K562 (cell line): ENCODE measurements around the gene PHACTR3. TPM values are rescaled to one million over a fixed set of nuclear protein-coding genes. Genes with fewer than 3 reads are reported as not detected.

ENCODE experiments used
- ATAC-seq: fragments of 200-7000 bp; cut with Tn5 transposase; 3 replicates; pipeline ENCODE4 v1.9.1; 2020; ENCODE audit warnings: moderate library complexity
- BruUV-seq: library from RNA; stranded (reverse); fragments of 400-500 nt; replicated peaks from 2 replicates; lab custom pipeline; 2021; lab: Mats Ljungman, UMichigan
- CTCF ChIA-PET: fragments of 300-600 bp; formaldehyde crosslinking; extraction: SDS; loops from one replicate; lab custom pipeline; 2021; ENCODE audit warnings: low intra/inter-chr PET ratio; lab: Yijun Ruan, JAX
- POLR2A ChIA-PET: fragments of 300-600, 350-650 bp; sonication (Branson Sonifier 250); formaldehyde crosslinking; extraction: SDS; loops from one replicate; lab custom pipeline; 2021; ENCODE audit warnings: antibody characterized with exemption, inconsistent platforms; lab: Yijun Ruan, JAX
- DNase-seq, 4 experiments: peaks; one replicate each; pipeline versions ENCODE4 v3.0.0 to v3.0.0-alpha.2; 2011 to 2018; ENCODE audit warnings: low spot score in 3 of 4, mixed read lengths in 3 of 4; ENCODE audit errors: extremely low read depth in 1 of 4
- FAIRE-seq: peaks from 2 replicates; lab custom pipeline; 2011; peaks lifted over from hg19 to GRCh38; lab: Jason Lieb, UNC
- H2AFZ ChIP-seq: 2 replicates; pipeline ENCODE4 v1.6.0; 2011; ENCODE audit warnings: low read depth, low read length, control low read depth, inconsistent platforms
- H3K27ac ChIP-seq: fragments of 200-600 bp; 3 replicates; pipeline ENCODE4 v1.8.0; 2011; ENCODE audit warnings: low read depth, mild to moderate bottlenecking, control low read depth, inconsistent platforms, low read length, moderate library complexity, mixed read lengths; ENCODE audit errors: extremely low read depth
- H3K27me3 ChIP-seq, 2 experiments: fragments of 300-600 bp in 1 of 2; 2 replicates in 1 of 2; 3 replicates in 1 of 2; pipeline versions ENCODE4 v1.6.0 to v1.8.0; 2011; ENCODE audit warnings: inconsistent platforms in 2 of 2, low read length in 2 of 2, mild to moderate bottlenecking in 1 of 2, mixed read lengths in 1 of 2, moderate library complexity in 1 of 2; ENCODE audit not compliant: control insufficient read depth in 2 of 2, insufficient read depth in 2 of 2
- H3K36me3 ChIP-seq: fragments of 300-600 bp; 3 replicates; pipeline ENCODE4 v1.8.0; 2011; ENCODE audit warnings: mild to moderate bottlenecking, low read length, inconsistent platforms; ENCODE audit not compliant: control insufficient read depth, insufficient read depth
- H3K4me1 ChIP-seq, 2 experiments: fragments of 200-600 bp in 1 of 2; replicated peaks in 1 of 2; 2 replicates in 1 of 2; 3 replicates in 1 of 2; pipeline versions ENCODE4 v1.5.1 to v1.8.0; 2011; ENCODE audit warnings: inconsistent platforms in 2 of 2, low read length in 2 of 2, mild to moderate bottlenecking in 1 of 2, mixed read lengths in 1 of 2, moderate library complexity in 1 of 2; ENCODE audit not compliant: control insufficient read depth in 2 of 2, insufficient read depth in 2 of 2
- H3K4me2 ChIP-seq: 2 replicates; pipeline ENCODE4 v1.6.1; 2011; ENCODE audit warnings: low read length, control low read depth, inconsistent platforms, mixed read lengths; ENCODE audit not compliant: insufficient read depth
- H3K4me3 ChIP-seq: fragments of 200-600 bp; sonication (generic), shearing (Covaris generic); 2 replicates; pipeline ENCODE4 v1.5.1; 2016; ENCODE audit warnings: control low read depth, inconsistent platforms
- H3K79me2 ChIP-seq: fragments of 200-600 bp; 3 replicates; pipeline ENCODE4 v1.8.0; 2011; ENCODE audit warnings: low read length, inconsistent platforms; ENCODE audit not compliant: control insufficient read depth, insufficient read depth
- H3K9ac ChIP-seq, 2 experiments: 2 replicates each; pipeline versions ENCODE4 v1.6.0 to v1.6.1; 2011; ENCODE audit warnings: low read depth in 2 of 2, low read length in 2 of 2, control low read depth in 1 of 2, inconsistent platforms in 1 of 2, mild to moderate bottlenecking in 1 of 2, mixed read lengths in 1 of 2; ENCODE audit not compliant: insufficient read depth in 1 of 2
- H3K9me1 ChIP-seq: one replicate; pipeline ENCODE4 v1.6.0; 2011; ENCODE audit warnings: inconsistent platforms, mild to moderate bottlenecking, low read length, moderate library complexity; ENCODE audit not compliant: control insufficient read depth, insufficient read depth
- H3K9me3 ChIP-seq: replicated peaks from 2 replicates; pipeline ENCODE4 v1.5.1; 2011; ENCODE audit warnings: low read depth, low read length, inconsistent platforms; ENCODE audit not compliant: control insufficient read depth, insufficient read depth
- H4K20me1 ChIP-seq: replicated peaks from 2 replicates; pipeline ENCODE4 v1.6.1; 2011; ENCODE audit warnings: low read length, inconsistent platforms, mixed read lengths; ENCODE audit not compliant: control insufficient read depth, insufficient read depth
- FOXM1 ChIP-seq, 2 experiments: fragments of 450-650 bp in 1 of 2; sonication (generic) in 1 of 2; formaldehyde crosslinking in 1 of 2; IDR thresholded peaks; 2 replicates each; pipeline versions ENCODE4 v1.6.1 to v1.9.0; 2017 to 2022; ENCODE audit warnings: low read depth in 2 of 2, mild to moderate bottlenecking in 2 of 2, missing genetic modification reagents in 1 of 2, moderate library complexity in 1 of 2
- MED1 ChIP-seq: sonication (generic); formaldehyde crosslinking; IDR thresholded peaks from 2 replicates; pipeline ENCODE4 v1.8.1; 2023; ENCODE audit warnings: missing genetic modification reagents, borderline replicate concordance
- POLR3G ChIP-seq: IDR thresholded peaks from 2 replicates; pipeline ENCODE4 v1.6.1; 2011; ENCODE audit not compliant: insufficient read length, insufficient replicate concordance; ENCODE audit errors: extremely low read depth
- PURB ChIP-seq: sonication (generic); formaldehyde crosslinking; IDR thresholded peaks from 2 replicates; pipeline ENCODE4 v1.9.0; 2021; ENCODE audit warnings: low read depth, mild to moderate bottlenecking, missing genetic modification reagents
- RAD51 ChIP-seq: fragments of 450-650 bp; IDR thresholded peaks from 2 replicates; pipeline ENCODE4 v1.7.1; 2016; ENCODE audit warnings: low read depth, mild to moderate bottlenecking, borderline replicate concordance
- TEAD1 ChIP-seq, 2 experiments: fragments of 450-650 bp in 1 of 2; sonication (generic) in 1 of 2; formaldehyde crosslinking; IDR thresholded peaks; 2 replicates each; pipeline versions ENCODE4 v1.4.0 to v1.8.0; 2020 to 2022; ENCODE audit warnings: mild to moderate bottlenecking in 2 of 2, missing genetic modification reagents in 1 of 2
- WGBS: fragments of 100-300 bp; shearing (Covaris generic); methylation state at CpG from one replicate; pipeline ENCODE4 v1.1.6; 2016; ENCODE audit warnings: low coverage, mixed read lengths; ENCODE audit not compliant: insufficient coverage; ENCODE audit errors: missing lambda C conversion rate; 5-methylcytosine and 5-hydroxymethylcytosine counted together
- in situ Hi-C: fragments of 300-500 bp; cut with MboI; formaldehyde crosslinking; loops from 4 replicates; pipeline ENCODE4 v1.15.0; 2018; ENCODE audit warnings: inconsistent platforms, mixed read lengths
- intact Hi-C: fragments of 100-400 bp; cut with micrococcal nuclease; formaldehyde crosslinking; loops from 2 replicates; pipeline ENCODE4 v1.14.2; 2022
- polyA plus RNA-seq, 8 experiments: library from polyadenylated mRNA; depleted of rRNA in 4 of 8; stranded (reverse) in 5 of 8; unstranded in 3 of 8; fragments of >200 nt; fragmentation: Nextera tagmentation in 2 of 8; fragmentation: Illumina TruSeq in 1 of 8; extraction: Ambion mirVana in 2 of 8; extraction: Trizol in 1 of 8; gene quantifications; 2 replicates each; pipeline versions ENCODE4 v1.2.1 to v1.2.3, GENCODE V29; 2011 to 2014; ENCODE audit warnings: inconsistent platforms in 1 of 8, missing spikeins in 1 of 8
- total RNA-seq, 7 experiments: library from RNA; depleted of rRNA in 6 of 7; stranded (reverse); fragments of >200 nt in 6 of 7; fragmentation: Illumina TruSeq in 2 of 7; extraction: Trizol in 2 of 7; gene quantifications; 2 replicates each; pipeline versions ENCODE4 v1.2.1 to v1.2.3, GENCODE V29; 2011 to 2021; ENCODE audit warnings: low replicate concordance in 1 of 7
- TF ChIP-seq, protein P1 (sequence below): fragments of 450-650 bp; IDR thresholded peaks from 2 replicates; pipeline ENCODE4 v1.6.1; 2016; ENCODE audit warnings: mild to moderate bottlenecking
- TF ChIP-seq, protein P2 (sequence below), 2 experiments: fragments of 450-650 bp; IDR thresholded peaks; 2 replicates each; pipeline ENCODE4 v1.6.1; 2018; ENCODE audit warnings: mild to moderate bottlenecking in 2 of 2, low read depth in 1 of 2; ENCODE audit not compliant: partially characterized antibody in 2 of 2
- TF ChIP-seq, protein P3 (sequence below): IDR thresholded peaks from 2 replicates; pipeline ENCODE4 v1.6.1; 2011; ENCODE audit not compliant: insufficient read length; ENCODE audit errors: extremely low read depth

PHACTR3 gene
- total and polyA plus RNA-seq, 9 of the 15 experiments (the other 6 are each of a cell fraction or from before 2014, with no cell fraction given) = not detected

DNA sequence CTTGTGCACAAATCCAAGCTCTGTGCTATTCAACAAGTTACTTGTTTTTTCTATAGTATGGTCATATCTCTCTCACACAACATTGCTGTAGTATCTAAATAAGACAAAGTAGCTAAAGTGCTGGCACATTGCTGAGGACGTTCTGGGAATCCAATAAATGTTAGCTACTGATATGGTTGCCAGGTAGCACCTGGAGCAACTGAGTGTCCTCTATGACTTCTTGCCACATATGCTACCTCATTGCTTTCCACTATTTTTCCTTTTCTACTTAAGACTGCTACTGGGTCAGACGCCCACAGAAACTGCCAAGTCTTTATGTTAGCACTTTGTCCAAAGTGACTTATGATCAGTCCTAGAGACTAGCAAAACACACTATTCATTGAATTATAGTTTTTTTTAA is 243.8 kb downstream of the PHACTR3 start:
- H3K9me3 ChIP-seq = no peaks in the 10 kb centered on the region
- H3K27me3 ChIP-seq = no peaks in the 10 kb centered on the region
- in situ Hi-C loops = no loop called here
- no peak overlapping the region for H3K4me2 ChIP-seq
- DNase-seq (no peak), ATAC-seq (no peak), FAIRE-seq (no peak)
- H3K9me1 ChIP-seq = no peaks in the 10 kb centered on the region
- POLR2A ChIA-PET = no interaction called here
- no TSS peak for BruUV-seq
- no peaks in the 10 kb centered on the region for H4K20me1 ChIP-seq
- H2AFZ ChIP-seq = no peak overlapping the region
- no peak overlapping the region for H3K27ac ChIP-seq
- CTCF ChIA-PET = interaction anchor here (0.5 to 0.6 kb wide), 2 partner anchors 248 to 1268 kb away, joined by 3 to 5 read pairs; no protein-coding TSS in a partner anchor
- no peaks in the 10 kb centered on the region for H3K4me1 ChIP-seq
- 0% methylated on average over 2 of the region's 2 CpGs for WGBS
- no peaks in the 10 kb centered on the region for H3K79me2 ChIP-seq
- intact Hi-C loops = no loop called here
- TF ChIP-seq, protein P1, sequence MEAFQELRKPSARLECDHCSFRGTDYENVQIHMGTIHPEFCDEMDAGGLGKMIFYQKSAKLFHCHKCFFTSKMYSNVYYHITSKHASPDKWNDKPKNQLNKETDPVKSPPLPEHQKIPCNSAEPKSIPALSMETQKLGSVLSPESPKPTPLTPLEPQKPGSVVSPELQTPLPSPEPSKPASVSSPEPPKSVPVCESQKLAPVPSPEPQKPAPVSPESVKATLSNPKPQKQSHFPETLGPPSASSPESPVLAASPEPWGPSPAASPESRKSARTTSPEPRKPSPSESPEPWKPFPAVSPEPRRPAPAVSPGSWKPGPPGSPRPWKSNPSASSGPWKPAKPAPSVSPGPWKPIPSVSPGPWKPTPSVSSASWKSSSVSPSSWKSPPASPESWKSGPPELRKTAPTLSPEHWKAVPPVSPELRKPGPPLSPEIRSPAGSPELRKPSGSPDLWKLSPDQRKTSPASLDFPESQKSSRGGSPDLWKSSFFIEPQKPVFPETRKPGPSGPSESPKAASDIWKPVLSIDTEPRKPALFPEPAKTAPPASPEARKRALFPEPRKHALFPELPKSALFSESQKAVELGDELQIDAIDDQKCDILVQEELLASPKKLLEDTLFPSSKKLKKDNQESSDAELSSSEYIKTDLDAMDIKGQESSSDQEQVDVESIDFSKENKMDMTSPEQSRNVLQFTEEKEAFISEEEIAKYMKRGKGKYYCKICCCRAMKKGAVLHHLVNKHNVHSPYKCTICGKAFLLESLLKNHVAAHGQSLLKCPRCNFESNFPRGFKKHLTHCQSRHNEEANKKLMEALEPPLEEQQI = no peak
- TF ChIP-seq FOXM1 (IDR thresholded peaks at IDR 0.05; ENCODE audit: low read depth) (no peak), FOXM1 (CRISPR knock-in tag; IDR thresholded peaks at IDR 0.05; ENCODE audit: low read depth) (no peak), RAD51 (no peak), MED1 (CRISPR knock-in tag) (no peak), TEAD1 (CRISPR knock-in tag; IDR thresholded peaks at IDR 0.05) (no peak), POLR3G (no peak), PURB (CRISPR knock-in tag) (no peak)
- TF ChIP-seq, protein P2, sequence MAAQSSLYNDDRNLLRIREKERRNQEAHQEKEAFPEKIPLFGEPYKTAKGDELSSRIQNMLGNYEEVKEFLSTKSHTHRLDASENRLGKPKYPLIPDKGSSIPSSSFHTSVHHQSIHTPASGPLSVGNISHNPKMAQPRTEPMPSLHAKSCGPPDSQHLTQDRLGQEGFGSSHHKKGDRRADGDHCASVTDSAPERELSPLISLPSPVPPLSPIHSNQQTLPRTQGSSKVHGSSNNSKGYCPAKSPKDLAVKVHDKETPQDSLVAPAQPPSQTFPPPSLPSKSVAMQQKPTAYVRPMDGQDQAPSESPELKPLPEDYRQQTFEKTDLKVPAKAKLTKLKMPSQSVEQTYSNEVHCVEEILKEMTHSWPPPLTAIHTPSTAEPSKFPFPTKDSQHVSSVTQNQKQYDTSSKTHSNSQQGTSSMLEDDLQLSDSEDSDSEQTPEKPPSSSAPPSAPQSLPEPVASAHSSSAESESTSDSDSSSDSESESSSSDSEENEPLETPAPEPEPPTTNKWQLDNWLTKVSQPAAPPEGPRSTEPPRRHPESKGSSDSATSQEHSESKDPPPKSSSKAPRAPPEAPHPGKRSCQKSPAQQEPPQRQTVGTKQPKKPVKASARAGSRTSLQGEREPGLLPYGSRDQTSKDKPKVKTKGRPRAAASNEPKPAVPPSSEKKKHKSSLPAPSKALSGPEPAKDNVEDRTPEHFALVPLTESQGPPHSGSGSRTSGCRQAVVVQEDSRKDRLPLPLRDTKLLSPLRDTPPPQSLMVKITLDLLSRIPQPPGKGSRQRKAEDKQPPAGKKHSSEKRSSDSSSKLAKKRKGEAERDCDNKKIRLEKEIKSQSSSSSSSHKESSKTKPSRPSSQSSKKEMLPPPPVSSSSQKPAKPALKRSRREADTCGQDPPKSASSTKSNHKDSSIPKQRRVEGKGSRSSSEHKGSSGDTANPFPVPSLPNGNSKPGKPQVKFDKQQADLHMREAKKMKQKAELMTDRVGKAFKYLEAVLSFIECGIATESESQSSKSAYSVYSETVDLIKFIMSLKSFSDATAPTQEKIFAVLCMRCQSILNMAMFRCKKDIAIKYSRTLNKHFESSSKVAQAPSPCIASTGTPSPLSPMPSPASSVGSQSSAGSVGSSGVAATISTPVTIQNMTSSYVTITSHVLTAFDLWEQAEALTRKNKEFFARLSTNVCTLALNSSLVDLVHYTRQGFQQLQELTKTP (IDR thresholded peaks at IDR 0.05; ENCODE audit: low read depth in 1 of 2, partially characterized antibody in 2 of 2) = no peak
- TF ChIP-seq, protein P3, sequence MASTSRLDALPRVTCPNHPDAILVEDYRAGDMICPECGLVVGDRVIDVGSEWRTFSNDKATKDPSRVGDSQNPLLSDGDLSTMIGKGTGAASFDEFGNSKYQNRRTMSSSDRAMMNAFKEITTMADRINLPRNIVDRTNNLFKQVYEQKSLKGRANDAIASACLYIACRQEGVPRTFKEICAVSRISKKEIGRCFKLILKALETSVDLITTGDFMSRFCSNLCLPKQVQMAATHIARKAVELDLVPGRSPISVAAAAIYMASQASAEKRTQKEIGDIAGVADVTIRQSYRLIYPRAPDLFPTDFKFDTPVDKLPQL = no peak
- no peak overlapping the region for H3K9ac ChIP-seq
- no peaks in the 10 kb centered on the region for H3K36me3 ChIP-seq
- no peak overlapping the region for H3K4me3 ChIP-seq
